HG02938 (cell line): ENCODE data around the gene CFAP97.
"Not testable (repeated sequence)": the region's sequence is repeated elsewhere in the genome, so short reads cannot be mapped to it uniquely, and the experiment has no call there.

Experiments used
- ATAC-seq: cut with Tn5 transposase; IDR thresholded peaks from one replicate; pipeline ENCODE4 v1.9.1; 2021; ENCODE audit warnings: mild to moderate bottlenecking, moderate library complexity; ENCODE audit not compliant: unreplicated experiment

The CFAP97 gene

GRCh38 chr4:185203486-185204237 lies at the start of gene CFAP97:
CFAP97 (minus strand) TSS chr4:185204000; CDS start chr4:185191196, 12,804 bp downstream.
- ATAC-seq, result peak; percentile 75

GRCh38 chr4:185249105-185249504 lies 45.3 kb upstream of the CFAP97 start:
- no peak for ATAC-seq

- no peak for ATAC-seq
Observed at GRCh38 chr4:185248393-185249039, 44.7 kb upstream of the CFAP97 start.

- no peak for ATAC-seq
Observed at GRCh38 chr4:185247151-185247550, 43.4 kb upstream of the CFAP97 start.

- ATAC-seq, result no peak
Observed at GRCh38 chr4:185246453-185246852, 42.7 kb upstream of the CFAP97 start.

GRCh38 chr4:185244763-185245162 lies 41.0 kb upstream of the CFAP97 start:
- ATAC-seq, result no peak

GRCh38 chr4:185243879-185244278 lies 40.1 kb upstream of the CFAP97 start:
- no peak for ATAC-seq

- no peak for ATAC-seq
Observed at GRCh38 chr4:185242749-185243533, 39.1 kb upstream of the CFAP97 start.

- ATAC-seq, result not testable (repeated sequence)
Observed at GRCh38 chr4:185240486-185240885, 36.7 kb upstream of the CFAP97 start.

- ATAC-seq, result no peak
Observed at GRCh38 chr4:185238750-185239149, 35.0 kb upstream of the CFAP97 start.

- ATAC-seq, result no peak
Observed at GRCh38 chr4:185238215-185238681, 34.4 kb upstream of the CFAP97 start.

- ATAC-seq, result no peak
Observed at GRCh38 chr4:185237175-185237574, 33.4 kb upstream of the CFAP97 start.

- ATAC-seq, result no peak
Observed at GRCh38 chr4:185235843-185236503, 32.2 kb upstream of the CFAP97 start.

- no peak for ATAC-seq
Observed at GRCh38 chr4:185235119-185235842, 31.5 kb upstream of the CFAP97 start.

GRCh38 chr4:185232370-185232769 lies 28.6 kb upstream of the CFAP97 start:
- ATAC-seq, result no peak

- ATAC-seq, result no peak
Observed at GRCh38 chr4:185229021-185229818, 25.4 kb upstream of the CFAP97 start.

GRCh38 chr4:185227713-185228278 lies 24.0 kb upstream of the CFAP97 start:
- no peak for ATAC-seq

- no peak for ATAC-seq
Observed at GRCh38 chr4:185227131-185227551, 23.3 kb upstream of the CFAP97 start.

GRCh38 chr4:185225940-185226339 lies 22.1 kb upstream of the CFAP97 start:
- no peak for ATAC-seq
